ENCODE measurements around the gene HGF.
"Not testable (repeated sequence)": the region's sequence is repeated elsewhere in the genome, so short reads cannot be mapped to it uniquely, and the experiment has no call there.

HGF gene
- long read RNA-seq, donor 1, result 0 reads
- long read RNA-seq, donor 2, result 0 reads
- long read RNA-seq, donor 3, result 0 reads
- long read RNA-seq, donor 4, result 0 reads
- long read RNA-seq, donor 5, result 0 reads
- long read RNA-seq, donor 6, result 0 reads
- long read RNA-seq, donor 7, result 0 reads
- long read RNA-seq, donor 8, result 0 reads

DNA sequence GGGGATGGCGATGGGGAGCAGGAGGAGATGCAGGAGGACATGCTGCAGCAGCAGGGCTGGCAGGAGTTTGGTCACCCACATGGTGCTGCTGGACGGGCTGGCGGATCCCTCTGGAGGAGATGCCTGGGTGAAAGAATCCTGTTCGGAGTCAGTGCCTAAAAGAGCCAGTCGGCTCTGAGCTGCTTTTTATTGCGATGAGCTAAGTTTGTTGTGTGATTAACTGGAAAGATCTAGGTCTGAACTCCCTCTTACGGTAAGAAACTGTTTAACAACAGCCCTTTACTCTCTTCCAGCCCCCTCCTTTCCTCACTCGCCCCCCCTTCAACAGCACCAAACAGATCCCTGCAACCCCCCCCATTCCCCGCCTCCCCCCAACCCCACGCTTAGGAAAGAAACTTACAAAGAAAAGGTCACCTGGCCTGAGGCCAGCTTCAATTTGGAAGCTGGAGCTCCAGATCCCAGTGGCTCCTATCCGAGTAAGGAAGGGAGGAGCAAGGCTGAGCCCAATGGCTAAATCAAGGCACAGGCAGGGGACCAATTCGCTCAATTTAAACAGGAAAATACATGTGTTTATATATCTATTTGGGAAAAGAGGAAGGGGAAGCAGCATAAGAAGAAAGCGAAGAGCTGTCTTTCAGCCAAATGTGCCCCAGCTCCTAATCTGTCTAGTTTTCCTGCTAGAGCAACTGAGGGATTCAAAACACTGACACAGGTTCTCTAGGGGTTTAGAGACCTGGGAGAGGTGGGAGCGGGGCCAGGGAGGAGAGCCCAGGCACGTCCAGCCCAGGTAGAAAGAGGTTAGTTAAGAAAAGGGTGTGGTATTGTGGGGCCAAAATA lies at the start of gene HGF:
Gene HGF (minus strand): TSS at position 157 of the 837 bp plus-strand sequence. CDS start 76 bp downstream, at position 81.
- peak; percentile 20 for DNase-seq

DNA sequence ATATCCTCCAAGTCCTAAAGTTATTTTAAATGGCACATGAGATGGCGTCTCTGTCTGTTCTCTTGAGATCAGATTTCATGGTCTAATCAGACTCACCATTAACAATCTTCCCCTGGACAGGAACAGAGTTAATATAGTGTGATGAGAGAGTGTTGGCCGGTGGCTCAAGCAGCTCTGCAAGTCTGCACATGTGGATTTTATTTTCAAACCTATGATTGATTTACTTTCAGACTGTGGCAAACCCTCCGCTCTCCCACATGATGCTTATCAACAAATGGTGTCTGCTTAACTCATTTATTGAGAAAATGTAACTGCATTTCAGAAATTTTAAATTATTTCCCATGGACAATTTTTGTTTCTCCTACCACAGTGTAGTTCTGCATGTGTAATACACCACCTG lies 46.5 kb upstream of the HGF start:
- DNase-seq, result no peak

DNA sequence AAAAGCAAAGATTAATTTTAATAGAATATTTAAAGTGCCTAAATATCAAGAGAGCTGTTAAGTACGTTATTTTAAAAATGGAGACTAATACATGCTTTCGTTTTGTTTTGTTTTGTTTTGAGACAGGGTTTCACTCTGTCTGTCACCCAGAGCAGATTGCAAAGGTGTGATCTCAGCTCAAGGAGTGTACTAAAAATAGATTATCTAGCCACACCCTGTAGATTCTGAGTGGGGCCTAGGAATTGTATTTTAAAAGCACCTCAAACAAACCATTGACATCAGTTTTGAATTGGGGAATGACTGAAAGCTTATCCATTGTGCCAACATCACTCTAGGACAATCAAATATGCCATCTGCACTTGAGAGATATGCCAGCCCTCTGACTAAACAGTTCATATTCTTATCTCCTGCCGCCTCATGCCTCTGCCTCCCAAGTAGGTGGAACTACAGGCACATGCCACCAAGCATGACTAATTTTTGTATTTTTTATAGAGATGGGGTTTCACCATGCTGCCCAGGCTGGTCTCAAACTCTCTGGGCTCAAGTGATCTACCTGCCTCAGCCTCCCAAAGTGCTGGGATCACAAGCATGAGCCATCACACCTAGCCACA lies 43.1 kb upstream of the HGF start:
- DNase-seq, result not testable (repeated sequence)

DNA sequence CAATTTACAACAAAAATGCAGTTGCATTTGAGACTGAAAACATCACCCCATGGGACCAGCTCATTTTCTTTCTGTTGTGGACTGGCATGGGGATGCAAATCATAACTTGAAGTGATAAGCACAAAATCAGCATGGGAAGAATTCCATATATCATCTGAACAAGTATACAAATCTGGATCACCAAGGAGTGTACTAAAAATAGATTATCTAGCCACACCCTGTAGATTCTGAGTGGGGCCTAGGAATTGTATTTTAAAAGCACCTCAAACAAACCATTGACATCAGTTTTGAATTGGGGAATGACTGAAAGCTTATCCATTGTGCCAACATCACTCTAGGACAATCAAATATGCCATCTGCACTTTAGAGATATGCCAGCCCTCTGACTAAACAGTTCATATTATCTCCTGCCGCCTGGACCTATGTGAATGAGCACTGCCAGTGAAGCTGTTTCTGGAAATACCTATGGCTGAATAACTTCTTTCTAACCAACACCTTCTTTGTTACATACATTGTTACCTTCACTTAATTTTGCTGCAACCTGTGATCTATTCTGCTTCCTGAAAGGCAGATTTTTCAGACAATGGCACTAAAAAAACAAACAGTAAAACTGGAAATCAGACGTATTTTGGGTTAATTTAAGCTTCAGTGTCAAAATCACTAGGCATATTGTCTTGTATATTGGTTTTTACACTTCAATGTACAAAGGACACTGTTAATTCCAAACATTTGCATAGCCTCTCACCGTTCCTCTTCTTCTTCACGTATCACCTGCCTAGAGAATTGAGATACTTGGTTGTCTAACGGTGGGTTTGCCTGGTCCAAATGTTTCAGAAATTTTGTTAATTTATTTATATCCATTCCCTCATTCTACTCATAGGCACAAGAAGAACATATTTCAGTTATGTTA lies 42.4 kb upstream of the HGF start:
- DNase-seq, result no peak

DNA sequence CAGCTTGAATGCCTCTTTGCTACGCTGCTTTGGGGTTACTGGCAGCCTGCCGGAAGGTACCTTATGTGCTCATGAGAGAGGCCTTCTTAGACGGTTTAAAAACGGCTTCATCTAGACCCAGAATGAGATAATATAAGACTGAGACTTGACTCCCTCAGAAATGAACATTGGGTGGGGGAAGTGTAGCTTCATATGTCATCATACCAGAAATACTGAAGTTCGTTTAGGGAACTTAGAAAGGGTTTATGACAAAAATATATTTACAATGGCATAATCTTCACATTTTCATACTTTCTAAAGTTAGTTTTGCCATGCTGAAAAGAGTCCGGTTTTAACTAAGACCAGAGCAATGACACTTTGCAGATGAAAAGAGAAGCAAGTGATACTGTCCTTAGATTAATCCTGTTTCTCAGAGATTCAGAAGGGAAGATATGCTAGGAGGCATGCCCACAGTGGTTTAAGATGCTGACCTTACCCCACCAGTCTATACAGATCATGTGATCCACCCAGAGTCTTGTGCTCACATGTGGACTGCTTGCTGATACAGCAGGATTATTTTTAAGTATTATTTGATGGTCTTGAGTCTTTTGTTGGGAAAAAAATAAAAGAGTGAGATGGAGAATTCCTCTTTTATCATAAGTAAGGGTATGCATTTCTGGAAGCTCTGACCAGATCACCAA lies 40.8 kb upstream of the HGF start:
- DNase-seq, result no peak

DNA sequence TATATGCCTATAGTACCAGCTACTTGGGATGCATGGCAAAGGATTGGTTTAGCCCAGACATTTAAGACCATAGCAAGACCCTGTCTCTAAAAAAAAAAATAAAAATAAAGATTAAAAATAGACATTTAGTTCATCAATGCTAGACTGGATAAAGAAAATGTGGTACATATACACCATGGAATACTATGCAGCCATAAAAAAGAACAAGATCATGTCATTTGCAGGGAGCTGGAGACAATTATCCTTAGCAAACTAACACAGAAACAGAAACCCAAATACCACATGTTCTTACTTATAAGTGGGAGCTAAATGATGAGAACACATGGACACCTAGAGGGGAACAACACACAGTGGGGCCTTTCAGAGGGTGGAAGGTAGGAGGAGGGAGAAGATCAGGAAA lies 38.5 kb upstream of the HGF start:
- DNase-seq, result not testable (repeated sequence)

DNA sequence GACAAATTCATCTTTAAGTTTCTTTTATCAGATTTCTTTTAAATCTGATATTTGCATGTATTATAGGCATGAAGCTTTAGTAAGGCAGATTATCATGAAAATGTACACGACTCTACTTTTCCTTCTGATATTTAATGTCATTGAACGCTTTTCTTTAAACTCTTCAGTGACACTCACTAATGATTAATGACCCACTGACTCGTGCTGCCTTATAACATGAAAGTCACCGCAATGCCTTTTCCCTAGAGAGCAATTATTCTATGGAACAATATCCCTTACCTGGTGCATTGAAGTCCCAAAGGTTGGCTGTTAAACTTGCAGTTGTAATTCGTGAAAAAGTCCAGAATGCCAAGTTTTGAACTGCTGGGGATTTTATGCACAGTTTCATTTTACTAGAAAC lies 33.4 kb upstream of the HGF start:
- no peak for DNase-seq

DNA sequence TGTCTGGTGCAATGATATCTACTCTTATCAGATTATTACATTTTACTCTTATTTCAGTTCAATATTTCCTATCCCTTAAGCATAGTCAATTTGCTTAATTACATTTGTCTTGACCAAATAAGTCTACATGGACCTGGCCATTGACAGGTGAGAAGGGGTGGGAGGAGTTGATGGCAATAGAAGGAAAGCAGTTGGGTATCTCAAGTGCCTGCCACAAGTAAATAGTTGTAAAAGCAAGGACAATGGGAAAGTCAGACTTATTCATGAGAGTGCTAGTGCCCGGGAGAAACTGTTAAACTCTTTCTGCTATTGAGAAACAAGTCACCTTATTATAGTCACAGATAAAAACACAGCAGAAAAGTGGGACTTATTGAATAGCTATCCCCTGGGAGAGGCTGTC lies 32.4 kb upstream of the HGF start:
- no peak for DNase-seq

DNA sequence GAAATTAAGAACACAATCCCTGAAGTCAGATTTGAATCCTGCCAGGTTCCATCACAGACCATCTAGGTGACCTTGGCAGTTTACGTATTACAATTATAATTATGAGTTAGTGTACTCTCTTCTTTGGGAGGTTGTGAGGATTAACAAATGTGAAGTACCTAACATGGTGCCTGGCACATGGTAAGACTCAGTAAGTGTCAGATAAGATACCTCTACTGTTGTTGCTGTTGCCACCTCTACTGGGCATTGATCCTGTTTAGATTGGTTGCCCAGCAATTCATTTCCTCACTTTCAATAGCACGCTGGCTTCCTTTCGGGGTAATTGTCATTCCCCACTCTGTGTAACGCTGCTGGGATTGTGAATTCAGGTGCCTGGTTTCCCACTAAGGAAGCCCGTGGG lies 31.7 kb upstream of the HGF start:
- DNase-seq, result no peak

DNA sequence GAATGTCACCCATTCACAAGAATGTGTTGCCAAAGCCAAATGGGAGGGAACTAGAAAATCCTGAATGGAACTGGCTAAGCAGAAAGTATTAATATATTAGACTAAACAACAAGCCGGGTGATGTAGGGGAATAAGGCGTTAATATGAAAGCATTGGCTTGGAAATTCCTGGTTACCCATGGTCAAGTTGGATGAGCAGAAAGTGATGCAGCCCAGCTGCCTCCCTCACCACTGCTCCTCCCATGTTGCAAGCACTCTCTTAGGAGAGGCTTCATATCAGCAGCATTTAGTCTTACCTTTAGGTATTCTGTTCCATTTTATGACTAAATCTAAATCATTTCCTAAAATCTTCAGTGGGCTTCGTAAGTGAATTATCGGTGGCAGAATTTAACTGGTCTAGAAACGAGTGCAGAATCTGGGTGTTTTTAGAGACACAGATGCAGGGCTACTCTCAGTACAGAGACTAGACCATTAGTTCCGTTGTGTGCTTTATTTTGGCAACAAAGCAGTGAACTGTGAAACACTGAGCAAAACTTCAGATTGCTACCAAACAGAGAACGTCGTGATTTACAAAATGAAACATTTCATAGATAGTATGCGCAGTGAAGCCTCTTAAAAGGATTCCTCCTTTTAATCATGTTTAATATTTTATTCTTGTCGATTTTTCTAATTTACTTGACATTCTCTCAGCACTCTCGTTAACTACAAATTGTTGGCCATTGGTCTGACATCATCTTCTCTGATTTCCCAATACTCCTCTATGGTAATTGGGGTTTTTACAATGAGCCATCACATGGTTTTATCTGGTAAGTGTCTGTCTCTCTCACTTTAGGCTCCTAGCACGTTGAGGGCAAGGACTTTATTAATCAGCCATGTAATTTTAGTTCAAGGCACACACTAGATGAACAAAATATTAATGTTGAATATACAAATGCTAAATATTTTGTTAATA lies 22.0 kb upstream of the HGF start:
- no peak for DNase-seq

DNA sequence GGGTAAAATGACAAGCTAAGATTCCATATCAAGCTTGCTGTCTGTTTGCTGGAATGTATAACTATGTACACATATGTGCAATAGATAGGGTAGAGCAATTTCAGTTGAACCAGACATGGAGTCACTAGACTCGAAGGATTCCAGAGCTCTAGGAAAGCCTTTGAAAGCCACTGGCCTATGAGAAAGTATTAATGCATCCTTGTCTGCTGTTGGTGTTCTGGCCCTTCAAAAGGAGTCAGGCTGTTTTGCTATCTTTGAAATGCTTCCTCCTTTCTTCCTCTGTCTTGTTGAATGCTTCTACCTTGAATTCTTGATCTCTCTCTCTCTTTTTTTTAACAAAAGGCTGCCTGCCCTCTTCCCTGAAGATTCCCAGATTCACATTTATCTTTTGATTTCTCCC lies 20.8 kb upstream of the HGF start:
- DNase-seq, result no peak

DNA sequence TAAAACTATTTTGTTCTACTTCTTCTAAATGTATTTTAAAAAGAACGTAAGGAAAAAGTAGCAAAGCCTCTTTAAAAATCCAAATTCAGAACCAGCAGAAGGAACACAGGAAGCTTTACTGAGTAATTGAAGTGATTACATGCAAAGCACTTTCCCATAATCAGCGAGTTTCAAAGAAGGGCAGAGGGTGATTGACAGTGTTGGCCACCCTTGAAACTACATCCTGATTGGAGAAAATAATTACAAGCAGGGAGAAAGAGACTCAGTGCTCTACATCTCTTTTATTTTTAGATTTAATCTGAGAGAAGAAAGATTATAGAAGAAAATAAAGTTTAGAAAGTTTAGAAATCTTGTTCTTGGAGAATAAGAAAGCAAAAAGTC lies 20.3 kb upstream of the HGF start:
- no peak for DNase-seq

DNA sequence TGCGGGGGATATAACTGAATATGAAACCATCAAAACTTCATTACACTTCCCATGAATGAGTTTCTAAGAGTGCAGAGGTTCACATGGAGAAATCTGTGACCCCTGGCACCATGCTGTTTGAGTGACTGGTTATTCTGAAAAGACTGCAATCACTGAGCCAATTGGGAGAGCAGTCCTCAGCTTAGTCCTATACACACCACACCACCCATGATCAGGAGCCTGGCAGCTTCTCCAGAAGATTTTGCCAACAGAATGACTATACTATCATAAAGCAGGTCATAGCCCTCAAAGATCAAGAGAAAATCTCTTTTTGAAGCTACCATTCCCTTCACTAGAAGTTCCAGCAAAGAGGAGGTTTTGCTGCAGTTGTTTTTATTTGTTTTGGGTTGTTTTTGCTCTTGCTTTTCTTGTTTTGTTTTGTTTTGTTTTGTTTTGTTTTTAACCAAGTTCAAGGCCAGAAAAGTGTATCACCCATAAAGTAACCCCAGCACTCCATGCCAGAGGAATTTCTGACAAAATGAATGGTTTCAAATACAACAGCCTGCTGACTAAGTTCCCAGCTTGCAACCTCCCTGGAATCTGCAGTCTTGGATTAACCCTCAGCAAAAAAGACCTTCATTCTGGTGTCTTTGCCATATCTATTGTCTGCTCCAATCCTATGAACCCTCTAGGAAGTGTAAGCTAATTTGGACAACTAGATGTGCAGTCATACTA lies 19.7 kb upstream of the HGF start:
- no peak for DNase-seq

DNA sequence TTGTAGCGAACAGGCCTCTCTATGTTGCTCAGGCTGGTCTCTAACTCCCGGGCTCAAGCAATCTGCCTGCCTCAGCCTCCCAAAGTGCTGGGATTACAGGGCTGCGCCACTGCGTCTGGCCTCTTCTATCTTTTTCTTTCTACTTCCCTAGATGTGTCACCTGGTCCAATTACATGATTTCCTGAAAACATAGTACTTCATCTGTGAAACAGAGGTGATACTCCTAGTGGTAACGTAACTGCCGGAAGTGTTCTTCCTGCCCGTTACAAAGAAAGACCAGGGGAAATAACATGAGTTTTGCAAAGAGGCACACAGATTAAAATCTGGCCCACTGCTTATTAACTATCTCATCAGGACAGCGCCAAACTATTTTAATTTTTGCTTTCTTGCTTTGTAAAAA lies 18.4 kb upstream of the HGF start:
- DNase-seq, result no peak

DNA sequence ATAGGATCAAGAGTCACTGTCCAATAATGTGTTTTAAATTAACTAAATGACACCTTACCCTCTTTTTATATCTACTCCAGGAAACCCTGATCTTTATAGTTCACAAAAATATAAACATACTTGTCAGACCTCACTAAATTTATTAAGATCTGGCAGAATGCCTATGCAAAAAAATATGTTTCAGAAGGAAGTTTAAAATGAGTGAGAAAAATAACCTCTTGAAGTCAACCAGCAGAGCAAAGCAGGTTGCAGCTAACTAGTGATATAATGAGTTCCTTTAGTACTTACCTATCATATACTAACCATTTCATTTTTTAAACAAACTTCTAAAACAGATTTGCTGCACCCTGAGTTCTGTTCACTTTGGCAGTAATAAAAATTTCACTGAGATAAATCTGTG lies 14.0 kb upstream of the HGF start:
- no peak for DNase-seq

DNA sequence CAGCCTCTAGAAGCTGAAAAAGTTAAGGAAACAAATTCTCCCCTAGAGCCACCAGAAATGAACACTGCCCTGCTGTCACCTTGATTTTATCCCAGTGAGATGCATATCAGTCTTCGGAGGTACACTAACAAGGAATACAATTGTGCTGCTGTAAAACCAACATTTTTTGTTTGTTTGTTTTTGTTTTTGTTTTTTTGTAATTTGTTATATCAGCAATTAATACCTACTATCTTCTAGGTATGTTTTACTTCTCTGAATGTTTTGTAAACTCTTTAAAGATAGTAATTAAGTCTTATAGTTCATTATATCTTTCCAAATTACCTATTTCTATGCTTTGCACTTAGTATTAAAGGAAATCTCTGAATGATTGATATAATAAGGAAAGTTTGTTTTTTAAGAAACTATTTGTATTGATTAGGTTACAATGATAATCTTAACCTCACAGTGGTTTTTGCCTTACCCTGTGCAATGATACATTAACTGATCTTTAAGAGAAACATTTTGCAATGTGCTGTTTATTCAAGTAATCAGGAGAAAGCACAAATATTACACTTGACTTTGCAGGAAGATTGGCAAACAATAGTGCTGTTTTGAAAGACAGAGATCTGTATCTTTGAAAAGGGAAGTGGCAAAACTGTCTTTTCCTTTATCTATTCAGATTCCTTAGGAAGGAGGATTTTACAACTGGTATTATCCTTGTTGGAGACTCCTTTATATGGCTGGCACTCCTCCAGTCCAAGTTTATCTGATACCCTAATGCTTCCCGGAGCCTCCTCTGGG lies 11.3 kb upstream of the HGF start:
- no peak for DNase-seq

DNA sequence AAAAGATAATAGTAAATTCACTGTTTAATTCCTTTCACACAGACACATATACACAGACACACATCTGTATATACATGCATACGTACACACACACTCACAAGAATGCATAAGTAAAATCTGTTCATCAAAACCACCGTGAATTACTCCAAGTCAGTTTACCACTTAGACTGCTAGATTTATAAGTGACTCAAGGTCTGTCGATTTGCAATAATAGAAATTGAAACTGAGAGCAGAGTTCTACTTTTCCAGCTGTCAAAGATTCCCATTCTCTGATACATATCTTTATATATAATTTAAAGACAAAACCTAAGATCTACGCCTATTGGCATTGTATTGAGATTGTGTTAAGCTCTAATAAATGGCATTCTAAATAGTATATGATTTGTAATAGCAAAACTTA lies 9.9 kb upstream of the HGF start:
- DNase-seq, result no peak

DNA sequence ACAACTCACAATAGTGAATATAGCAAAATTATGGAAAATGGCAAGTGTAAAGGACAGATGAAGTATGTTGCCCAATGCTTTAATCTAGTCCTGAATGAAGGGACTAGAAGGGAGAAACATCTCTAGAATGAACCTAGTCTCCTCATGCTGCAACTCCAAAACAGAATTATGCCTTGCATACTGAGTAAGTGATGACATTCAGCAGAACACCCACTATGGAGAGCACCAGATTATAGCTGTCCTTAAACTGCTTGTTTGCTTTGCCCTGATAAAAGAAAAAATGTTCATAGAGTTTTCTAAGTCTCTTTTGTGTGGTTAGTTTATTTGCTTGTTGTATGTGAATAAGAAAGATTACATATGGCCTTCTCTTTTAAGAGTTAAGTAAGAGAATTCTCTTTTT lies 7.8 kb upstream of the HGF start:
- DNase-seq, result no peak

DNA sequence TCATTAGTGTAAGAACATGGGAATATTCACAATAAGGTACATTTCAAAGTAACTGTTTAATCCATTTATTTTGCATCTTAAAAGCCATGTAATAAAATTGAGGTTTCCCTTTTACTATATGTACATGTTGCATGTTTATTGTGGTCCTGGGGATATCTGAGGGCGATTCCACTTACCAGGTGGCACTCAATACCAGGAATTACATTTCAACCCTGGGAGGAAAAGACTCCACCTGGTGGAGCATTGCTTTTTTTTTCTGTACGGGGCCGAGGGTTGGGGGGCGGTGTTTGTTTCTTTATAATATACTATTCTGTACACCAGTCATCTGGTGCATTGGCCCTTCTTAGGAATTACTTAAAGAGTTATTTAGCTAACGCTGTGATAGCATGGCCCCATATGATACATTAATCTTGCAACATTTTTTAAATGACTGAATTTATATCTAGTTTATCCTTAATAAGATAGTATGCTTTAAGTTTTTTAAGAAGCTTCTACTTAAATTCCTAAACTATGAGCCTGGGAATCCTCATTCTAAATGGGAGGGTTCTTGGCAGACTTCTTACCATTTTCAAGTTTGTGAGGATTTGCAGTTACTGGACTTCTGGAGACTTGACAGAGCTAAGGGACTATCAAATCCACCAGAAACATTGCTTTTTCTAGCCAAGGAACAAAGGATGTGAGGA lies 7.2 kb upstream of the HGF start:
- DNase-seq, result no peak
